HepG2 (cell line): ENCODE results near the gene NGFR. TPM values are rescaled to one million over a fixed set of nuclear protein-coding genes. Genes with fewer than 3 reads are reported as not detected.

Source experiments
- ATAC-seq: fragments of 200-7000 bp; cut with Tn5 transposase; 3 replicates; pipeline ENCODE4 v1.9.1; 2020; ENCODE audit warnings: mild to moderate bottlenecking, moderate library complexity
- BruUV-seq: library from RNA; stranded (reverse); fragments of 400-500 nt; replicated peaks from 2 replicates; lab custom pipeline; 2021; lab: Mats Ljungman, UMichigan
- CTCF ChIA-PET: fragments of 300-600 bp; formaldehyde crosslinking; extraction: SDS; loops from one replicate; lab custom pipeline; 2021; ENCODE audit warnings: low total read pairs, inconsistent platforms, low intra/inter-chr PET ratio; lab: Yijun Ruan, JAX
- POLR2A ChIA-PET: fragments of 350-600 bp; sonication (Branson Sonifier 250); formaldehyde crosslinking; loops from one replicate; lab custom pipeline; 2020; ENCODE audit warnings: antibody characterized with exemption, inconsistent platforms; lab: Yijun Ruan, JAX
- DNase-seq: peaks from one replicate; pipeline ENCODE4 v3.0.0-alpha.2; 2015; ENCODE audit warnings: low spot score
- FAIRE-seq: peaks from 3 replicates; lab custom pipeline; 2011; peaks lifted over from hg19 to GRCh38; lab: Jason Lieb, UNC
- H2AFZ ChIP-seq: one replicate; pipeline ENCODE4 v1.6.1; 2011; ENCODE audit warnings: low read length, inconsistent platforms
- H3K27ac ChIP-seq: fragments of 300-600 bp; 3 replicates; pipeline ENCODE4 v1.8.0; 2011; ENCODE audit warnings: mixed run types, mild to moderate bottlenecking, mixed read lengths, low read length, inconsistent platforms; ENCODE audit not compliant: insufficient read depth; ENCODE audit errors: extremely low read length
- H3K27me3 ChIP-seq, 2 experiments: fragments of 200-600 bp in 1 of 2; 2 replicates in 1 of 2; 3 replicates in 1 of 2; pipeline versions ENCODE4 v1.6.0 to v1.8.0; 2011; ENCODE audit warnings: low read length in 2 of 2, mild to moderate bottlenecking in 2 of 2, moderate library complexity in 2 of 2, inconsistent platforms in 1 of 2; ENCODE audit not compliant: insufficient read depth in 2 of 2, control insufficient read depth in 1 of 2
- H3K36me3 ChIP-seq, 2 experiments: fragments of 200-600 bp in 1 of 2; replicated peaks in 1 of 2; 2 replicates in 1 of 2; 3 replicates in 1 of 2; pipeline versions ENCODE4 v1.5.1 to v1.8.0; 2011; ENCODE audit warnings: low read length in 2 of 2, inconsistent platforms in 1 of 2; ENCODE audit not compliant: insufficient read depth in 2 of 2, control insufficient read depth in 1 of 2
- H3K4me1 ChIP-seq: 2 replicates; pipeline ENCODE4 v1.5.1; 2012; ENCODE audit warnings: low read length, inconsistent platforms; ENCODE audit not compliant: insufficient read depth
- H3K4me2 ChIP-seq: 2 replicates; pipeline ENCODE4 v1.6.0; 2011; ENCODE audit warnings: low read depth, low read length, inconsistent platforms
- H3K4me3 ChIP-seq, 3 experiments: fragments of 200-600 bp in 1 of 3; sonication (generic), shearing (Covaris generic) in 1 of 3; replicated peaks in 1 of 3; 2 replicates each; pipeline ENCODE4 v1.5.1; 2011 to 2016; ENCODE audit warnings: low read length in 3 of 3, inconsistent platforms in 2 of 3, low read depth in 2 of 3, mild to moderate bottlenecking in 2 of 3, control low read depth in 1 of 3, mixed read lengths in 1 of 3; ENCODE audit not compliant: insufficient read depth in 1 of 3
- H3K79me2 ChIP-seq: one replicate; pipeline ENCODE4 v1.6.1; 2011; ENCODE audit warnings: low read length, inconsistent platforms; ENCODE audit not compliant: insufficient read depth
- H3K9ac ChIP-seq: 2 replicates; pipeline ENCODE4 v1.6.0; 2011; ENCODE audit warnings: mild to moderate bottlenecking, low read depth, low read length, inconsistent platforms; ENCODE audit not compliant: insufficient read depth
- H3K9me3 ChIP-seq: 2 replicates; pipeline ENCODE4 v1.5.1; 2012; ENCODE audit warnings: mild to moderate bottlenecking, low read length
- H4K20me1 ChIP-seq: 2 replicates; pipeline ENCODE4 v1.6.0; 2011; ENCODE audit warnings: inconsistent platforms, mild to moderate bottlenecking, low read length, moderate library complexity; ENCODE audit not compliant: insufficient read depth
- ATAD3A ChIP-seq: sonication (generic); formaldehyde crosslinking; IDR thresholded peaks from 2 replicates; pipeline ENCODE4 v1.4.0; 2020; ENCODE audit warnings: missing genetic modification reagents
- ATF6 ChIP-seq: sonication (generic); formaldehyde crosslinking; conservative IDR thresholded peaks from 2 replicates; pipeline ENCODE4 v1.4.0; 2020; ENCODE audit warnings: missing genetic modification reagents
- GFI1 ChIP-seq: sonication (generic); formaldehyde crosslinking; IDR thresholded peaks from 2 replicates; pipeline ENCODE4 v1.5.0; 2020; ENCODE audit warnings: missing genetic modification reagents, mild to moderate bottlenecking, borderline replicate concordance
- HNRNPUL1 ChIP-seq: fragments of 200-400 bp; formaldehyde crosslinking; IDR thresholded peaks from 2 replicates; pipeline ENCODE4 v1.6.1; 2017; ENCODE audit warnings: low read depth, mild to moderate bottlenecking, low read length, moderate library complexity
- HOXA5 ChIP-seq: sonication (generic); formaldehyde crosslinking; IDR thresholded peaks from 2 replicates; pipeline ENCODE4 v1.4.0; 2020; ENCODE audit warnings: missing genetic modification reagents
- ISX ChIP-seq: sonication (generic); formaldehyde crosslinking; conservative IDR thresholded peaks from 2 replicates; pipeline ENCODE4 v1.5.0; 2020; ENCODE audit warnings: missing genetic modification reagents
- KAT7 ChIP-seq: IDR thresholded peaks from 2 replicates; pipeline ENCODE4 v1.6.1; 2018; ENCODE audit warnings: borderline replicate concordance, missing compliant biosample characterization
- MAX ChIP-seq: IDR thresholded peaks from 2 replicates; pipeline ENCODE4 v1.6.1; 2012; ENCODE audit warnings: inconsistent platforms
- MTERF4 ChIP-seq: sonication (generic); formaldehyde crosslinking; IDR thresholded peaks from 2 replicates; pipeline ENCODE4 v1.8.0; 2023; ENCODE audit warnings: mild to moderate bottlenecking, missing genetic modification reagents
- POLR2AphosphoS5 ChIP-seq: IDR thresholded peaks from 2 replicates; pipeline ENCODE4 v1.6.1; 2012; ENCODE audit warnings: low read depth, low read length
- SAFB2 ChIP-seq: sonication (generic); formaldehyde crosslinking; IDR thresholded peaks from 2 replicates; pipeline ENCODE4 v1.5.1; 2020; ENCODE audit warnings: missing genetic modification reagents, low read depth, mild to moderate bottlenecking, borderline replicate concordance
- TAF15 ChIP-seq: fragments of 200-400 bp; formaldehyde crosslinking; IDR thresholded peaks from one replicate; pipeline ENCODE4 v1.6.1; 2018; ENCODE audit warnings: mild to moderate bottlenecking, low read depth, low read length; ENCODE audit not compliant: poor library complexity, severe bottlenecking
- ZBTB21 ChIP-seq: sonication (generic); formaldehyde crosslinking; IDR thresholded peaks from 2 replicates; pipeline ENCODE4 v1.4.0; 2020; ENCODE audit warnings: missing genetic modification reagents
- ZBTB7A ChIP-seq: sonication (generic); formaldehyde crosslinking; IDR thresholded peaks from 2 replicates; pipeline ENCODE4 v1.8.0; 2022; ENCODE audit warnings: mild to moderate bottlenecking, missing genetic modification reagents
- ZNF234 ChIP-seq: sonication (generic); formaldehyde crosslinking; conservative IDR thresholded peaks from 2 replicates; pipeline ENCODE4 v1.5.1; 2020; ENCODE audit warnings: mild to moderate bottlenecking, missing genetic modification reagents
- ZNF383 ChIP-seq: sonication (generic); formaldehyde crosslinking; IDR thresholded peaks from 2 replicates; pipeline ENCODE4 v1.4.0; 2020; ENCODE audit warnings: missing genetic modification reagents, mild to moderate bottlenecking, borderline replicate concordance
- ZNF614 ChIP-seq: IDR thresholded peaks from 2 replicates; pipeline ENCODE4 v1.6.1; 2018; ENCODE audit warnings: missing biosample characterization, missing genetic modification reagents, inconsistent platforms, borderline replicate concordance
- ZSCAN5A ChIP-seq: sonication (generic); formaldehyde crosslinking; IDR thresholded peaks from 2 replicates; pipeline ENCODE4 v1.8.0; 2022; ENCODE audit warnings: mild to moderate bottlenecking, missing genetic modification reagents, borderline replicate concordance
- WGBS: methylation state at CpG from one replicate; pipeline ENCODE4 v1.1.6; 2017; ENCODE audit warnings: low lambda C conversion rate; 5-methylcytosine and 5-hydroxymethylcytosine counted together
- in situ Hi-C: cut with HindIII; loops from 2 replicates; pipeline ENCODE4 v1.10.0; 2017; ENCODE audit warnings: low pct_unique_long_range_greater_than_20kb; ENCODE audit not compliant: extremely low pct_ligation_motif_present
- intact Hi-C: fragments of 100-400 bp; cut with micrococcal nuclease; formaldehyde crosslinking; loops from one replicate; pipeline ENCODE4 v1.10.0; 2022; ENCODE audit not compliant: unreplicated experiment
- polyA plus RNA-seq, 8 experiments: library from polyadenylated mRNA; depleted of rRNA in 3 of 8; stranded (reverse) in 7 of 8; unstranded in 1 of 8; fragments of >200 nt; fragmentation: Illumina TruSeq in 4 of 8; extraction: Trizol in 4 of 8; gene quantifications; 2 replicates each; pipeline versions ENCODE4 v1.2.1 to v1.2.3, GENCODE V29; 2011 to 2016; ENCODE audit warnings: low read depth in 4 of 8, missing spikeins in 1 of 8, mixed read lengths in 1 of 8; ENCODE audit not compliant: insufficient read depth in 1 of 8
- total RNA-seq, 5 experiments: library from RNA; depleted of rRNA; stranded (reverse); fragments of >200 nt; fragmentation: Illumina TruSeq; extraction: Trizol; gene quantifications; 2 replicates each; pipeline ENCODE4 v1.2.3, GENCODE V29; 2016; ENCODE audit warnings: low read depth in 1 of 5

Gene NGFR
- total and polyA plus RNA-seq, 2 of the 13 experiments (the other 11 are each of a cell fraction or from before 2014, with no cell fraction given): 1.1 to 1.8 TPM

GRCh38 chr17:49549311-49549605 lies 54.2 kb downstream of the NGFR start (continued):
- no peak for TF ChIP-seq HOXA5 (CRISPR knock-in tag)
- no peak for TF ChIP-seq KAT7
- no peak for TF ChIP-seq ZNF383 (CRISPR knock-in tag)
- TF ChIP-seq ISX (CRISPR knock-in tag): no peak
- TF ChIP-seq ZNF614: no peak
- TF ChIP-seq HNRNPUL1: no peak
- no peak for TF ChIP-seq MAX

GRCh38 chr17:49549691-49550678 lies 54.9 kb downstream of the NGFR start:
- 44% methylated on average over 18 of the region's 20 CpGs for WGBS
- Histone ChIP-seq H3K4me1 (peaks cover 26% of the 10 kb centered on the region), H2AFZ (no peak overlapping the region), H3K36me3 (no peaks in the 10 kb centered on the region), H3K4me3 (no peak overlapping the region), H3K79me2 (no peaks in the 10 kb centered on the region), H4K20me1 (no peaks in the 10 kb centered on the region), H3K9ac (no peak overlapping the region), H3K27me3 (peaks cover 11 to 60% of the 10 kb centered on the region in 2 experiments), H3K9me3 (no peaks in the 10 kb centered on the region), H3K4me2 (no peak overlapping the region), H3K27ac (no peak overlapping the region)
- ATAC-seq (peak; percentile 7), FAIRE-seq (no peak), DNase-seq (no peak)
- BruUV-seq: no TSS peak
- in situ Hi-C loops: loop anchor here (5.0 to 10.0 kb wide), 4 partner anchors 53 to 235 kb away; partner anchors contain the start of genes NGFR and PHB1
- TF ChIP-seq ZBTB7A (CRISPR knock-in tag) (no peak), ATF6 (no peak), ZSCAN5A (CRISPR knock-in tag) (no peak), POLR2AphosphoS5 (no peak), TAF15 (no peak), ZNF234 (CRISPR knock-in tag) (no peak), SAFB2 (CRISPR knock-in tag) (no peak), ZBTB21 (no peak), ATAD3A (no peak), MTERF4 (CRISPR knock-in tag) (no peak), GFI1 (CRISPR knock-in tag) (no peak)
- ChIA-PET POLR2A (no interaction called here), CTCF (interaction anchor here (1.9 kb wide), 1 partner anchor 142 kb away, joined by 15 read pairs; no protein-coding TSS in a partner anchor)
- intact Hi-C loops: loop anchor here (2.0 to 10.0 kb wide), 4 partner anchors 35 to 235 kb away; no protein-coding TSS in a partner anchor
